Measurements from ENCODE around the gene TRAPPC3.
"Not testable (repeated sequence)": the region's sequence is repeated elsewhere in the genome, so short reads cannot be mapped to it uniquely, and the experiment has no call there.

Gene TRAPPC3

GRCh38 chr1:36160388-36160948 is 11.2 kb upstream of the TRAPPC3 start:
- Histone ChIP-seq H3K27me3 (ENCODE audit: insufficient read depth, low read depth) (no peaks in the 10 kb centered on the region), H3K4me1 (ENCODE audit: low read depth, poor library complexity, severe bottlenecking) (peaks cover 42% of the 10 kb centered on the region), H4K20me1 (ENCODE audit: insufficient read depth) (0 out of 2 replicates have a peak, but pooled peaks cover 3% of the 10 kb centered on the region), H3K9ac (no peak overlapping the region), H2AFZ (ENCODE audit: low read depth) (no peak overlapping the region), H3K4me2 (no peak overlapping the region), H3K27ac (no peak overlapping the region; the same call in 1 of the 2 replicates), H3K79me2 (ENCODE audit: insufficient read depth, low read depth) (peaks cover 82% of the 10 kb centered on the region), H3K36me3 (ENCODE audit: insufficient read depth) (no peaks in the 10 kb centered on the region), H3K4me3 (IDR thresholded peaks at IDR 0.05; ENCODE audit: insufficient read depth, low read depth, low read length) (no peak overlapping the region)
- no peak for TF ChIP-seq CTCF (conservative IDR thresholded peaks at IDR 0.05; ENCODE audit: low read depth, low read length)

- TF ChIP-seq CTCF (conservative IDR thresholded peaks at IDR 0.05; ENCODE audit: low read depth, low read length): no peak
- no peak overlapping the region for H2AFZ ChIP-seq (ENCODE audit: low read depth)
- 0 out of 2 replicates have a peak, but pooled peaks cover 3% of the 10 kb centered on the region for H4K20me1 ChIP-seq (ENCODE audit: insufficient read depth)
- H3K27ac ChIP-seq: no peak overlapping the region
- no peaks in the 10 kb centered on the region for H3K27me3 ChIP-seq (ENCODE audit: insufficient read depth, low read depth)
- no peaks in the 10 kb centered on the region for H3K36me3 ChIP-seq (ENCODE audit: insufficient read depth)
- H3K4me3 ChIP-seq (IDR thresholded peaks at IDR 0.05; ENCODE audit: insufficient read depth, low read depth, low read length): no peak overlapping the region
- peak overlapping the region; percentile 17; the same call in 1 of the 2 replicates for H3K4me2 ChIP-seq
- peaks cover 47% of the 10 kb centered on the region for H3K4me1 ChIP-seq (ENCODE audit: low read depth, poor library complexity, severe bottlenecking)
- peaks cover 83% of the 10 kb centered on the region for H3K79me2 ChIP-seq (ENCODE audit: insufficient read depth, low read depth)
- no peak overlapping the region for H3K9ac ChIP-seq
Observed at GRCh38 chr1:36159614-36160387, 10.5 kb upstream of the TRAPPC3 start.

- not testable (repeated sequence) for H3K4me2 ChIP-seq
Observed at GRCh38 chr1:36158827-36159252, 9.6 kb upstream of the TRAPPC3 start.

GRCh38 chr1:36157973-36158826 is 8.9 kb upstream of the TRAPPC3 start:
- Histone ChIP-seq H3K27ac (no peak overlapping the region), H3K4me3 (IDR thresholded peaks at IDR 0.05; ENCODE audit: insufficient read depth, low read depth, low read length) (peak overlapping the region; percentile 0), H3K36me3 (ENCODE audit: insufficient read depth) (no peaks in the 10 kb centered on the region), H3K9ac (no peak overlapping the region; the same call in 1 of the 2 replicates), H4K20me1 (ENCODE audit: insufficient read depth) (0 out of 2 replicates have a peak, but pooled peaks cover 3% of the 10 kb centered on the region), H2AFZ (ENCODE audit: low read depth) (no peak overlapping the region), H3K4me2 (peak overlapping the region; percentile 64; the same call in 1 of the 2 replicates), H3K79me2 (ENCODE audit: insufficient read depth, low read depth) (peaks cover 69% of the 10 kb centered on the region), H3K27me3 (ENCODE audit: insufficient read depth, low read depth) (no peaks in the 10 kb centered on the region), H3K4me1 (ENCODE audit: low read depth, poor library complexity, severe bottlenecking) (peaks cover 52% of the 10 kb centered on the region)
- TF ChIP-seq CTCF (conservative IDR thresholded peaks at IDR 0.05; ENCODE audit: low read depth, low read length): no peak

More at GRCh38 chr1:36158827-36159252, 9.6 kb upstream of the TRAPPC3 start:
- H3K4me1 ChIP-seq (ENCODE audit: low read depth, poor library complexity, severe bottlenecking): peaks cover 52% of the 10 kb centered on the region
- not testable (repeated sequence) for H3K27me3 ChIP-seq (ENCODE audit: insufficient read depth, low read depth); H3K4me3 ChIP-seq (IDR thresholded peaks at IDR 0.05; ENCODE audit: insufficient read depth, low read depth, low read length); H2AFZ ChIP-seq (ENCODE audit: low read depth); H3K27ac ChIP-seq; H3K9ac ChIP-seq; H3K36me3 ChIP-seq (ENCODE audit: insufficient read depth); H4K20me1 ChIP-seq (ENCODE audit: insufficient read depth)
- H3K79me2 ChIP-seq (ENCODE audit: insufficient read depth, low read depth): peaks cover 74% of the 10 kb centered on the region

All from KMS-11 (cell line).